DMS 273 (cell line): ENCODE measurements around the gene AVEN.

Source experiments
- DNase-seq: peaks from one replicate; lab custom pipeline; 2025; ENCODE audit not compliant: unreplicated experiment; lab: John Stamatoyannopoulos, UW

Gene AVEN

GRCh38 chr15:33987444-33987843 is 51.6 kb downstream of the AVEN start:
- no peak for DNase-seq

DNA sequence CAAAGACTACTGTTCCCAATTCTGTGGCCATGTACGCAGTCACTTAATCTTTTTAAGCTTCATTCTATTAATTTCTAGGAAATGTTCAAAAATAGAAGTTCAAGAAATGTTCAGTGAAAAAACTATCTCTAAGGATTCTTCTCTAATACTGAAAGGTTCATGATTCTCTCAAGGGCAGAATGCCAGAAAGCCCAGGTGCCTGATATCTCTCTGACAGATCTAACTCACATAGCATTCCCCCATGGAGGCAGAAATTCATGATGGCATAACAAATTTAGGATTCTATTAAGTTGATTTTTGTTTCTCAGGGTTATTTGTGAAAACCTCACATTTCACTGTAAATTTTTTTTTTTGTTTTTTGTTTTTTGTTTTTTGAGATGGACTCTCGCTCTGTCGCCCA is 53.3 kb downstream of the AVEN start:
- no peak for DNase-seq

- no peak for DNase-seq
Observed at GRCh38 chr15:33985287-33985686, 53.7 kb downstream of the AVEN start.

- no peak for DNase-seq
Observed at GRCh38 chr15:33982516-33982915, 56.5 kb downstream of the AVEN start.

DNA sequence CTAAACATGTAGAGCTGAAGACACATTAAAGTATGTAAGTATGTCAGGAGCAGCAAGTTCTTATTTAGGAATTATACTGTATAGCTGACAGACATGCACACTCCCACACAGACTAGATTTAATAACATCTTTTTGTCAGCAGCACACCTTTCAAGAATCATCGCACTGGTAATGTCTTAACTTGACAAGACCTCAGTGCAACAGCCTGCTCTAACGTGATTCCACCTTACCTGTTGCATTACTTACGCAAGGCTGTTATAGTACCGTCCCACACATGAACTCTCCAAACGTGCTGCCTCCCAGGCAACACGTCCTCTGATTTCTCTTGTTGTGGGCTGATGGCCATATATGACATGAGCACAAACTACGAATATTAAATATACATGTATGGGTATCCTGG is 58.8 kb downstream of the AVEN start:
- no peak for DNase-seq

DNA sequence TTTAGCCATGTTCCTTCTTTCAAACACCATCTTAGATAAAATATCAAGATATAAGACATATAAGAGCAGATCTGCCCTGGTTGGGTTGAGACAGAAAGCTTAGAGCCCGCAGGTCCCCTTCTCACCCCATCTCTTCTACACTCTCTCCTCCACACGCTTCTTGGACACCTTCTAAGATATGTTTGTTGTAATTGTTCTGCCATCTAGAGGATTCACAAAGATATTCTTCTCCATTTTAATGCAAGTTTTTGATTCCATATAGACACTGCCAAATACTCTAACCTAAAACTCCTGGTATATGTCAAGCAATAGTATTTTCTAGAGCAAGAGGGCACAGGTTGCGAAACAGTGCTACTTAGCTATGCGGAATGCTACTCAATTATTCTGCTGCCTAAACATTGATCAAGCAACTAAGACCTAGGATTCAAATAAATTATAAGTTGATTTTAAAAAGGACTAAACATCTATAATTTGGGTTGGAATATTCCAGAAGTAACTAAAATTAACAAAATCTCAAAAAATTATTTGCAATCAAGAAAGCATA is 63.9 kb downstream of the AVEN start:
- DNase-seq, result no peak

- no peak for DNase-seq
Observed at GRCh38 chr15:33971811-33972210, 67.2 kb downstream of the AVEN start.

GRCh38 chr15:33968821-33969220 is 70.2 kb downstream of the AVEN start:
- no peak for DNase-seq

DNA sequence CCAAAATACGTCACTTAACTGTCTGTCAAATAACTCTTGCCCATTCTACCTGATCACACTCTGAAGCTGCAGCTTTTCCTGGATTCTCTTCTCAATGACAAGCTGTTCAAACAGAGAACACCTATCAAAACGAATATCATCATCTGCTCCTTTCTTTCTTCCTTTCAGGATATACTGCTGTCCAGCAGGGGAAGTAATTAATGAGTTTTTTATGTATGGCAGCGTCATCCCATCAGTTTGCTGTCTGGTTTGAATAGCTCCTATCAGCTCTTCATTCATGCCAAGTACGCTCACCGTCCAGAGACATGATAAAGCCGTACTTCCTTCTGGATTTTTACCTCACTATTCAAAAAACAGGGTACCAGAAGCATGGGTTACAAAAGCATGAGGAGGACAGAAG is 70.8 kb downstream of the AVEN start, which contains the start of gene CHRM5:
CHRM5 (plus strand) TSS at position 274 of the 400 bp plus-strand sequence. CDS start 94,221 bp downstream, outside the sequence.
- DNase-seq, result no peak

DNA sequence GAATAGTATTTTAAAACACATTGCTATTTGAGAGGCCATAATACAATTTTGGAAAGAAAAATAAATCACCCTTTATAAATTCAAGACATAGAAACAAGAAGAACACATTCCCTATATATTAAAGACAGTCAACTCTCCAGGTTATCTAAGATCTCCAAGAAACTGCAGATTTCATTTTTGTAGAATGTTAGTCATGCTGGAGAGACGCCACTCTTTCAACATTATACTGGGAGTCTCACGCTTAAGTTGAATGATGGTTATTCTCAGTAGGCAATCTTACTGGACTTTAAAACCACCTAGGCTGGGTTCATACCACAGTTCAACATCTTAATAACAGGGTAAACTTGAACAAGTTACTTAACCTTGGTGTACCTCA is 74.4 kb downstream of the AVEN start:
- no peak for DNase-seq

DNA sequence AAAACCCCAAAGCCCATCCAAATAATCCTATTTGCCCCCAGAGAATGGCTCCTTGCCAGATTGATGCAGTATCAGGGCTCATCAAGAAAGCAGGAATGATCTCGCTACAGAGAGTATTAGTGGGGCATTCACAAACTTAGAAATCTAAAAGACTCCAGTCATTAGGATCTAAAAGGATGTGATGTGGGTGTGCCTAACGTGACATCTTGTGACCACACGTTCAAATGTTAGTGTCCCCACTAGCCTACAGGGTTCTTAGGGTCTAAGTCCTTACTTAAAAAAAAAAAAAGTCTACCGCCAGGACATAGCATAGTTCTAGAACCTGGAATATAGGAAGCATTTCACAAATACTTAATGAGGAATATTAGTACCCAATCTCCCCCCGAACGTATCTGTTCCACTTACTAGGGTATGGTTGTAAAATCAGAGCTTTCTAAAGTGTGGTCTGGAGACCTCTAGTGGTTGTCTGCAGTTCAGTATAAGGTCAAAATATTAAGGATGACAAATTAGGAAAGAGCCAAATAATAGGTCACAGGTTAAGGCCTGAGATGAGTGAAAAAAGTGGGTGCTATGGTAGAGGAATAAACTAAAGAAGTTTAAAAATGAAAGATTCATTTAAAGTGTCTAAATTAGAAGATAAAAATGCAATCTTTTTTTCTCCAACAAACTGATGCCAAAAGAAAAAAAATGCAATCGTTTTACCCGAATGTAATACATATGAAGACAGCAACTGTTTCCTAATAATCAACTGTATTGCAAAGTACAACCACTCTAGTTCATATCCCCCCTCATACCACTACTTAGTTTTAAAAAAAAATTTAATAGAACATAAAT is 75.0 kb downstream of the AVEN start:
- DNase-seq, result peak; percentile 50

- no peak for DNase-seq
Observed at GRCh38 chr15:33960549-33960935, 78.5 kb downstream of the AVEN start.

DNA sequence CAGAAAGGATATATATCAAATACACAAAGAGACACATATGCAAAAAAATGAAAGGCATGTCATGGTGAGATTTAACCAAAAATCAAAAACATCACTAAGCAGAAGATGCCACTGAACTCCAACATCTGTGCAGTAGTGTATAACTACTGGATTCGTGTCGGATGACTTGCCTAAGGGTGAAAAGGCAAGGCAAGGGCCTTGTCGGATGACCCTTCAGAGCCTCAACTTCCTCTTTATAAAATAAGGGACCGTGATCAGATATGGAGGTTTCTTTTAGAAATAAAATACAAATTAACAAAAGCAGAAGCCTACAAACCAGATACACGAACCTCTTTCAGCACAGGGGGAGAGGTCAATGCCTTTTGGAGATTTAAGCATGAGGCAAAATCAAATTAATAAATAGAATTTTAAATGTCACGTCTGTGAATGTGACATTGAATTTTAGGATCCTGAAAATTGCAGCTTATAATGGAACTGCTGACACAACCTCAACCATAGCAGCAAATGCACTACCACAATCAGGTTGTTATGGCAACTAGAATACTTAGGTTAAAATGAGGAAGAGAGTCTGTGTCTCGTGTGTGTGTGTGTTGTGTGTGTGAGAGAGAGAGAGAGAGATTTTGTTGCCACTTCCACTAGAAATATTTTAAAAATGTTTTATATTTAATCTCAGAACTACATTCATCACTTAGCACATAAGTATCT is 79.0 kb downstream of the AVEN start:
- no peak for DNase-seq

DNA sequence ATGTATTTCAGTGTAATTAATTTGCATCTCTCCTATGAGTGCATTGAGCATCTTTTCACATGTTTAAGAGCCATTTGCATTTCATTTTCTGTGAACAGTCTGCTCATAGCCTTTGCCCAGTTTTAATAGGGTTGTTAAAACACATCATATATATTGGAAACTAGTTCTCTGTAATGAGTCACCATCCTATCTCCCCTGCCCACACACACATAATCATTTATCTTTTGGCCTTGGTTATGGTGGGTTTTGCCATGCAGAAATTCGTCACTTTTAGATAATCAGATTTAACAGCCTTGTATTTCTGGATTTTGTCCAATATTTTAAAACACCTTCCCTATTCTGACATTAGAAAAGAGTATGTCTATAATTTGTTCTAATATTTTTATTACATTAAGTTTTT is 82.6 kb downstream of the AVEN start:
- no peak for DNase-seq

- DNase-seq, result peak; percentile 60
Observed at GRCh38 chr15:33955945-33956344, 83.1 kb downstream of the AVEN start.

GRCh38 chr15:33946152-33946551 is 92.9 kb downstream of the AVEN start:
- no peak for DNase-seq

- DNase-seq, result no peak
Observed at GRCh38 chr15:33941279-33942063, 97.5 kb downstream of the AVEN start.

DNA sequence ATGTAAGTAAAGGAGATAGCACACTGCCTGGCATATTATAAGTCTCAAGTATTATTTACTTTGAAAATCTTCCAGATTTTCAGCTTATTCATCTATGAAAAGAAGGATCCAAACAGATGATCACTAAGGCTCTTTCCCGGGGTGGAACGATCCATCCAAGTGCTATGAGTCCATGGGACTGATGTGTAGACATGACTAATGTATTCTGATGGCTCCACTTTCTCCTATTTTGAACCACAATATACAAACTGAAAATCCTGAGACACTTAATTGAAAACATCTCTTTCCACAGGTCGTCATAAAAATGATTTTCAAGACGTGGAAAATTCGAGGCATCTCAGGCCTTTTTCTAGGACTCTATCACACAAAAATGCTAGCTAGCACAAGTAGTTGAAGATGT is 104.1 kb downstream of the AVEN start:
- DNase-seq, result no peak

GRCh38 chr15:33934396-33934795 is 104.6 kb downstream of the AVEN start:
- no peak for DNase-seq

GRCh38 chr15:33932734-33933133 is 106.3 kb downstream of the AVEN start:
- no peak for DNase-seq

GRCh38 chr15:33926260-33926659 is 112.7 kb downstream of the AVEN start:
- no peak for DNase-seq
